Naive B cell (primary cell): ENCODE measurements around the gene SEC31A. TPM values are rescaled to one million over a fixed set of nuclear protein-coding genes. Genes with fewer than 3 reads are reported as not detected.

Experiments used
- ATAC-seq, 2 donors: fragments of 150-1000 bp; cut with Tn5 transposase; 2 replicates each; pipeline ENCODE4 v1.10.0; 2021; ENCODE audit warnings: low read depth in 2 of 2, mild to moderate bottlenecking in 2 of 2, moderate library complexity in 2 of 2
- DNase-seq: peaks from one replicate; pipeline ENCODE4 v3.0.0; 2022
- H3K27ac Mint-ChIP-seq, 6 donors: one replicate each; pipeline ENCODE4 v1.8.0; 2020 to 2022; ENCODE audit warnings: mild to moderate bottlenecking in 6 of 6, mixed read lengths in 6 of 6, moderate library complexity in 5 of 6, inconsistent platforms in 2 of 6
- H3K27me3 Mint-ChIP-seq, 3 donors: one replicate each; pipeline ENCODE4 v1.8.0; 2021 to 2022; ENCODE audit warnings: mixed read lengths in 3 of 3, mild to moderate bottlenecking in 1 of 3
- H3K36me3 Mint-ChIP-seq, 2 donors: one replicate each; pipeline ENCODE4 v1.8.0; 2020 to 2022; ENCODE audit warnings: mixed read lengths in 2 of 2, inconsistent platforms in 1 of 2, mild to moderate bottlenecking in 1 of 2
- H3K4me1 Mint-ChIP-seq, 3 donors: one replicate each; pipeline ENCODE4 v1.8.0; 2020 to 2022; ENCODE audit warnings: mixed read lengths in 3 of 3, inconsistent platforms in 1 of 3, mild to moderate bottlenecking in 1 of 3, moderate library complexity in 1 of 3
- H3K4me3 Mint-ChIP-seq, 8 donors: one replicate each; pipeline ENCODE4 v1.8.0; 2020 to 2022; ENCODE audit warnings: mild to moderate bottlenecking in 8 of 8, mixed read lengths in 8 of 8, moderate library complexity in 8 of 8, inconsistent platforms in 2 of 8
- H3K9me3 Mint-ChIP-seq, 7 donors: one replicate each; pipeline ENCODE4 v1.8.0; 2020 to 2022; ENCODE audit warnings: mixed read lengths in 7 of 7, mild to moderate bottlenecking in 5 of 7, inconsistent platforms in 2 of 7, moderate library complexity in 1 of 7
- polyA plus RNA-seq, 6 donors: library from polyadenylated mRNA; unstranded; fragments of 300-500 nt; fragmentation: Illumina TruSeq; gene quantifications; one replicate each; pipeline ENCODE4 v1.2.3, GENCODE V29; 2021; ENCODE audit warnings: low read depth in 6 of 6

Gene SEC31A
- polyA plus RNA-seq, 6 donors from 2014 or later, result 131 to 183 (median 139) TPM

DNA sequence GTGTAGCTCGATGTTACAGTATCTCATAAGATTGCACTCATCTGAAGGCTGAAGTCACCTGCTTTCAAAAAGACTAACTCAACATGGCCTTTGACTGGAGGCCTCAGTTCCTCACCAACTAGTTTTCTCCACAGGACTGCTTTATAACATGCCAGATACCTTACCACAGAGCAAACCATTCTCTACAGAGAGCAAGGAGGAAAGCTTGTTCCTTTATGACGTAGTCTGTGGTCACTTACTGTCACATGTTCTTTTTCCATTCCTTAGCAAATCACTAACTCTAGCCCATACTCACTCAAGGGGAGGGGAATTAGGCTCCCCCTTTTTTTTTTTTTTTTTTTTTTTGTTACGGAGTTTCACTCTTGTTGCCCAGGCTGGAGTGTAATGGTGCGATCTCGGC lies 12.8 kb upstream of the SEC31A start:
- no peak for DNase-seq
- ATAC-seq, result no peak
- peak overlapping the region in 1 of 6 donors; percentile 65 for H3K27ac Mint-ChIP-seq
- H3K4me1 Mint-ChIP-seq, result peaks cover 0 to 7% (median 6%) of the 10 kb centered on the region in 3 donors
- H3K9me3 Mint-ChIP-seq, result no peaks in the 10 kb centered on the region
- H3K36me3 Mint-ChIP-seq, result no peaks in the 10 kb centered on the region
- no peaks in the 10 kb centered on the region for H3K27me3 Mint-ChIP-seq
- no peak overlapping the region for H3K4me3 Mint-ChIP-seq

DNA sequence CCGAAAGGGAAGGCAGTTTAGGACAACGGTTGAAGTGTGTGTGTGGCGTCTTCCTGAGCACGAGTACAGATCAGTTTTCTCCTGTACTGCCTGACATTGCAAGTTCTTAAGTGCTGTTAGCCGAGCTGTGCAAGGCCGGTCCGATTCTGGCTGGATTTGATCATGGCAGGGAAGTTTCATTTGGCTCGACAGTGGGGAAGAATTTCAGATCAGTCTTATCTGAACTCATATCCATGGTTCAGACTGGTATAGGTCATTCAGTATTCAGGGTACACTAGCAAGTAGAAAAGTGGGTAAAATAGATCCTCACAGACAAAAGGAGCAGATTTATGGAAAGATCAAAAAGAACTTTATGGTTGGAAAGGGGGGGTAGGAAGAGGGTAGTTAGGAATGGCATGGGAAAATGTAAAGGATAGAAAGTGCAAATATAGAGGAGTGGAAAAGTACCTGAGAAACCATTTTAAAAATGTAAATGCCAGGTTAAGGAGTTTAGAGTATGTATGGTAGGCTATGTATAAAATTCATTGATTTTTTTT lies 10.3 kb upstream of the SEC31A start:
- ATAC-seq, result no peak
- peaks cover 2 to 18% (median 6%) of the 10 kb centered on the region in 3 donors for H3K4me1 Mint-ChIP-seq

DNA sequence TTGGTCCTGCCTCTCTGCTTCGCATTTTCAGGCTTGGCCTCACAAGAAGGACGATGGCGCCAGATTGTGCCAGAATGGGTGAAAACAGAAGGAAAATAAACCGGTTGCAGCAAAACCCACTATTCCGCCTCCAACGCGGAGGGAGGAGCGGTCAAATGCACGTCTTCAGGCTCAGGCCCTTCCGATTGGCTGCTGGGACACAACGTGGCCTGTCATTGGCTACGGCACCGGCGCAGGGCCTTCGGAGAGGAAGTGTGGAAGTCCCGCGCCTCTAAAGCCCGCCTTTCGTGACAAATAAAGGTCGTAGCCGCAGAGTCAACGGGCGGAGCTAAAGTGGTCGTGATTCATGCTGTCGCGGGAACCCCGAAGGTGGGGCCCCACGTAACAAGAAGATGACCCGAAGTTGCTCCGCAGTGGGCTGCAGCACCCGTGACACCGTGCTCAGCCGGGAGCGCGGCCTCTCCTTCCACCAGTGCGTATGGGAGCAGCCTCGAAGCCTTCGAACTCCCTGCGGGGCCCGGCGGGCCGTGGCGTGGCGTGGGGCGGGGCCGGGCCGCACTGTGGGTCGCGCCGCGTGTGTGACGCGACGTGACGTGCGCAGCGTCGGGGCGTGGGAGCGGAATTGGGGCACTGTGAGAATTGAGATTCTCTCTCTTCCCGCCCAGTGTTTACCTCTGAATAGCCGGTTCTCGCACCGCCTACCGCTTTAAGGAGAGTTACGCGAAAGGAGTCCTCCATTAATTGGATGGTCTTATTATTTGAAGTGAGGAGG lies 9.6 kb upstream of the SEC31A start, which contains the start of gene THAP9:
TSS of gene THAP9 (plus strand) at position 325 of the 772 bp plus-strand sequence. CDS start at position 393, 68 bp downstream.
- peaks cover 2 to 7% of the 10 kb centered on the region in 2 donors for H3K36me3 Mint-ChIP-seq
- no peaks in the 10 kb centered on the region for H3K27me3 Mint-ChIP-seq
- ATAC-seq, result peak; percentile 82 to 86
- no peak within 1 kb of the TSS for H3K4me3 Mint-ChIP-seq
- peaks cover 2 to 18% (median 5%) of the 10 kb centered on the region in 3 donors for H3K4me1 Mint-ChIP-seq
- no peaks in the 10 kb centered on the region for H3K9me3 Mint-ChIP-seq
- DNase-seq, result peak; percentile 97
- no peak within 1 kb of the TSS for H3K27ac Mint-ChIP-seq

More for the DNA sequence above, 10.3 kb upstream of the SEC31A start:
- H3K27ac Mint-ChIP-seq, result no peak overlapping the region
- no peak overlapping the region for H3K4me3 Mint-ChIP-seq
- H3K27me3 Mint-ChIP-seq, result no peaks in the 10 kb centered on the region
- no peak for DNase-seq
- H3K36me3 Mint-ChIP-seq, result peaks cover 0 to 7% of the 10 kb centered on the region in 2 donors
- no peaks in the 10 kb centered on the region for H3K9me3 Mint-ChIP-seq

GRCh38 chr4:82900066-82900410 lies 9.1 kb upstream of the SEC31A start:
- no peaks in the 10 kb centered on the region for H3K27me3 Mint-ChIP-seq
- DNase-seq (no peak), ATAC-seq (peak in 1 of 2 donors; percentile 2)
- H3K4me3 Mint-ChIP-seq, result no peak overlapping the region
- no peaks in the 10 kb centered on the region for H3K9me3 Mint-ChIP-seq
- no peak overlapping the region for H3K27ac Mint-ChIP-seq
- peaks cover 3 to 7% of the 10 kb centered on the region in 2 donors for H3K36me3 Mint-ChIP-seq
- peaks cover 0 to 15% (median 2%) of the 10 kb centered on the region in 3 donors for H3K4me1 Mint-ChIP-seq

DNA sequence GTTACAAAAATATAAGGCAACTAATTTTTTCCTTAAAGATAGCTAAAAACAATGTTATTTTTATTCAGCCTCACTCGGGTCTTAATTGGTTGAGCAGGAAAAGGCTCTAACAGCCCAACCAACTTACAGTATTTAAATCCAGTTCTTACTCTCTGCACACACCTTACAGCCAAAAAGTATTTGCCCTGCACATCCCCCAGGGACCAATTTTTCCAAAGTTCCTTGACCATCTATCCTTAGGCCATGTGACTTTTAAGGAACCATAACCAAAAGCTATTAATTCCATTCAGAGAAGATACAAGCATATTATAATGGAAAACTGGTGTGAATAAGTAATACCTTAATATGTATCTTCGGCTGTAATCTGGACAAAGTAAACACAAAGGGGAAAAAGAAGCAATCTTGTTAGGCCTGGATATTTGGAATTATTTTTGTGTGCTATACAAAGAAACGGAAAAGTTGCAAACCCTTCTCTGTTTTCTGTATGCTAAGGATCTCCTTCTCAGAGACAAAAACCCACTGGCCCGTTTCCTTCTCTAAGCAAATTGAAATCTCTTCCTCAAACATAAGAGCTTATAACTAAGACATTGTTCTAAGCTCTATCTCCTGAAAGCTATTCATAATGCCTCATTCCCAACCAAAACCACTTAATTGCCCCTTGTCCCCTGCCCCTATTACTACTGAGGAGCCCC lies 8.6 kb upstream of the SEC31A start:
- no peaks in the 10 kb centered on the region for H3K27me3 Mint-ChIP-seq
- DNase-seq, result no peak
- no peaks in the 10 kb centered on the region for H3K9me3 Mint-ChIP-seq
- no peak overlapping the region for H3K4me3 Mint-ChIP-seq
- peaks cover 3 to 7% of the 10 kb centered on the region in 2 donors for H3K36me3 Mint-ChIP-seq
- peaks cover 0 to 15% (median 2%) of the 10 kb centered on the region in 3 donors for H3K4me1 Mint-ChIP-seq
- no peak for ATAC-seq
- no peak overlapping the region for H3K27ac Mint-ChIP-seq

DNA sequence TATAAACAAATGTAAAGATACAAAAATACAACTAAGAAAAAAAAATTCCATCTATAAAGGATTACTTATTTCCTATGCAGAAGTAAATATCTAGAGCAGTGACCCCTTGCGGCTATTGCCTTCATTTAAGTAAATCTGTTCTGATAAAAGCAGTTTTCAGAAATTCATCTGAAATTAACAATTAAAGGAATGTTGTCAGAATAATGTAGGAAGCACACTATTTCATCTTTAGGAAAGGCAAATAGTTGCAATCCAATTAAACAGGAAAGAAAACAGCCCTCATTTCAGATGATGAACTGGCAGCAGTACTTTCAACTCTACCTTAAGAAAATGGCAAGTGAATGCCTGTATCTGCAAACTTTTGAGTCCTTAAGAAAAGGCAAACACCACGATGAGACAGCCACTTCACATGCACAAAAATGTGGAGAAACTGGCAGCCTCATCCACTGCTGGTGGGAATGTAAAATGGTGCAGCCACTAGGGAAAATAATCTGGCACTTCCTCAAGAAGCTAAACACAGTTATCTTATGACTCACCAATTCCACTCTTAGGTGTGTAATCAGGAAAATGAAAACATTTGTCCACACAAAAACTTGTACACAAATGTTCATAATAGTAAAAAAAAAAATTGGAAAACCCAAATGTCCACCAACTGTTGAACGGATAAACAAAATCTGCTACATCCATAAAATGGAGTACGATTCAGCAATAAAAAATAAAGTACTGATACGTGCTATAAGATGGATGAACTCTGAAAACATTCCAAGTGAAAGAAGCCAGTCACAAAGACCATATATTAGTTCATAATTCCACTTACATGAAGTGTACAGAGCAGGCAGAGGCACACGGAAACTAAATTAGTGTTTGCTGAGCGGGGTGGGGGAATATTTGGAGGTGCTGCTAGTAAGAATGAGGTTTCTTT lies 7.6 kb upstream of the SEC31A start:
- no peak for ATAC-seq
- DNase-seq, result no peak
- no peaks in the 10 kb centered on the region for H3K27me3 Mint-ChIP-seq
- peak overlapping the region in 3 of 8 donors; percentile 35 to 71 (median 64) for H3K4me3 Mint-ChIP-seq
- no peaks in the 10 kb centered on the region for H3K9me3 Mint-ChIP-seq
- H3K27ac Mint-ChIP-seq, result peak overlapping the region in 4 of 6 donors; percentile 16 to 80 (median 42)
- peaks cover 0 to 15% (median 2%) of the 10 kb centered on the region in 3 donors for H3K4me1 Mint-ChIP-seq
- peaks cover 7 to 11% of the 10 kb centered on the region in 2 donors for H3K36me3 Mint-ChIP-seq

GRCh38 chr4:82896755-82897154 lies 5.8 kb upstream of the SEC31A start:
- no peak for ATAC-seq
- DNase-seq, result no peak
- peaks cover 3 to 16% (median 4%) of the 10 kb centered on the region in 3 donors for H3K4me1 Mint-ChIP-seq
- no peaks in the 10 kb centered on the region for H3K9me3 Mint-ChIP-seq
- peak overlapping the region in 3 of 6 donors; percentile 9 to 58 (median 23) for H3K27ac Mint-ChIP-seq
- no peaks in the 10 kb centered on the region for H3K27me3 Mint-ChIP-seq
- peaks cover 7 to 11% of the 10 kb centered on the region in 2 donors for H3K36me3 Mint-ChIP-seq
- H3K4me3 Mint-ChIP-seq, result peak overlapping the region in 1 of 8 donors; percentile 60

- ATAC-seq (no peak), DNase-seq (no peak)
- H3K36me3 Mint-ChIP-seq, result peaks cover 7 to 11% of the 10 kb centered on the region in 2 donors
- peaks cover 11 to 27% (median 27%) of the 10 kb centered on the region in 3 donors for H3K4me1 Mint-ChIP-seq
- peak overlapping the region in 1 of 8 donors; percentile 59 for H3K4me3 Mint-ChIP-seq
- no peaks in the 10 kb centered on the region for H3K9me3 Mint-ChIP-seq
- no peak overlapping the region for H3K27ac Mint-ChIP-seq
- no peaks in the 10 kb centered on the region for H3K27me3 Mint-ChIP-seq
Measured at GRCh38 chr4:82893942-82894341, 3.0 kb upstream of the SEC31A start.

- no peaks in the 10 kb centered on the region for H3K9me3 Mint-ChIP-seq
- ATAC-seq (no peak), DNase-seq (no peak)
- peak overlapping the region in 6 of 8 donors; percentile 29 to 96 (median 92) for H3K4me3 Mint-ChIP-seq
- H3K4me1 Mint-ChIP-seq, result peaks cover 11 to 32% (median 19%) of the 10 kb centered on the region in 3 donors
- H3K27me3 Mint-ChIP-seq, result no peaks in the 10 kb centered on the region
- H3K27ac Mint-ChIP-seq, result peak overlapping the region in 1 of 6 donors; percentile 93
- peaks cover 7 to 11% of the 10 kb centered on the region in 2 donors for H3K36me3 Mint-ChIP-seq
Measured at GRCh38 chr4:82892467-82892802, 1.5 kb upstream of the SEC31A start.

DNA sequence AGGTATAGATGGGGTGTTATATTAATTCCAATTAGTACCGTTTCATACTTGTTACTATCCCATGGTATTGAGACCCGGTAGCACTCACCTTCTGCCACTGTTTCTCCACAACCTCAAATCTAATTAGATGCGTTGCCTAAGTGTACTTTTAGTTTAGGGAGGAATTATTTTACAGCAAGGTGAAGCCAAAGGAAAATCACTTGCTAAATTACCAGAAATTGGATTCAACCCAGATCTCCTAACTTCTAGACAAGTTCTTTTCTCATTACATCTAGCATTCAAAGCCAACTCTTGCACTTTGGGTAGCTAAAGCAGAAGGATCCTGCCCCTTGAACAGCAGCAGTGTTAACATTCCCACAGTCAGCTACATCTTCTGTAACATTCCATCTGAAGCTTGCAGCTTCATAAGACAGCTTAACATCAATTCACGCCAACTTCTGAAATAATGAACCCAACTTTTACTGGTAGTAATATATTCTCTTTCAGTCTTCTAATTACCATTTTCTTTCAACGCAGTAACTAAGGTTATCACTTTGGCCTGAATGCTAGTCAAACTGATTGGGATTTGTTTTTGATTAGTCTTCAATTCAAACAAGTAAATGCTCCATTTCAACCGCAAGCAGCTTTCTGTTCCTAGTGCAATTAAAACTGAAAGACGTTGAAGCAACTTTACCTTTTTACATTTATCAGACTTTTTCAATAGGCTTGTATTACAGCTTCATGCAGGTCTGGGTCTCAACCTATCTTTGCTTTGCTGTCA lies 934 bp upstream of the SEC31A start:
- H3K27ac Mint-ChIP-seq, result peak overlapping the region; percentile 93 to 98 (median 97)
- ATAC-seq (no peak), DNase-seq (no peak)
- peaks cover 3 to 11% of the 10 kb centered on the region in 2 donors for H3K36me3 Mint-ChIP-seq
- no peaks in the 10 kb centered on the region for H3K27me3 Mint-ChIP-seq
- no peaks in the 10 kb centered on the region for H3K9me3 Mint-ChIP-seq
- H3K4me3 Mint-ChIP-seq, result peak overlapping the region; percentile 89 to 97 (median 94)
- H3K4me1 Mint-ChIP-seq, result peaks cover 11 to 32% (median 17%) of the 10 kb centered on the region in 3 donors

GRCh38 chr4:82890528-82890900 lies 439 bp downstream of the SEC31A start:
- DNase-seq (no peak), ATAC-seq (no peak)
- peaks cover 0 to 8% of the 10 kb centered on the region in 2 donors for H3K36me3 Mint-ChIP-seq
- H3K4me1 Mint-ChIP-seq, result peaks cover 15 to 42% (median 22%) of the 10 kb centered on the region in 3 donors
- no peaks in the 10 kb centered on the region for H3K27me3 Mint-ChIP-seq
- H3K9me3 Mint-ChIP-seq, result no peaks in the 10 kb centered on the region
- H3K27ac Mint-ChIP-seq, result peak overlapping the region; percentile 93 to 98 (median 97)
- peak overlapping the region; percentile 89 to 97 (median 94) for H3K4me3 Mint-ChIP-seq

DNA sequence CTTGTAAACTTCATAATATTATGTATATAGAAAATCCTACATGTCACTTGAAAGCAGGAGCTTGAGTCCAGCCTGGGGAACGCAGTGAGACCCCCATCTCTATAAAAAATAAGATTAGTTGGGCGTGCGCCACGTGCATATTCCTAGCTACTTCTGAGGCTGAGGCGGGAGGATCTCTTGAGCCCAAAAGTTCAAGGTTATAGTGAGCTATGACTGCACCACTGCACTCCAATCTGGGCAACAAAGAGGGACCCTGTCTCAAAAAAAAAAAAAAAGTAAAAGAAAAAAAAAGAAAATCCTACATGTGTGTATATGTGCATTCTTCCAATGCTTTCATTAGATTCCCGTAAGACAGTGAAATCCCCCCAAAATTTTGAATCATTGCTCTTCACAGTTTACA lies 1.7 kb downstream of the SEC31A start:
- peaks cover 25 to 43% (median 30%) of the 10 kb centered on the region in 3 donors for H3K4me1 Mint-ChIP-seq
- H3K27ac Mint-ChIP-seq, result peak overlapping the region in 3 of 6 donors; percentile 93 to 97 (median 97)
- no peak for DNase-seq
- H3K27me3 Mint-ChIP-seq, result no peaks in the 10 kb centered on the region
- H3K9me3 Mint-ChIP-seq, result no peaks in the 10 kb centered on the region
- H3K36me3 Mint-ChIP-seq, result peaks cover 0 to 5% of the 10 kb centered on the region in 2 donors
- no peak for ATAC-seq
- peak overlapping the region in 7 of 8 donors; percentile 51 to 97 (median 95) for H3K4me3 Mint-ChIP-seq
